PC-3 (cell line): ENCODE measurements around the gene GPR32. TPM values are rescaled to one million over a fixed set of nuclear protein-coding genes. Genes with fewer than 3 reads are reported as not detected.
A peak's percentile ranks its signal among the peaks of the same experiment; 100 is the strongest.
"Not testable (repeated sequence)": the region's sequence is repeated elsewhere in the genome, so short reads cannot be mapped to it uniquely, and the experiment has no call there.

Source experiments
- ATAC-seq: fragments of 200-7000 bp; cut with Tn5 transposase; 2 replicates; pipeline ENCODE4 v1.9.1; 2020; ENCODE audit warnings: mild to moderate bottlenecking, moderate library complexity
- Bru-seq: library from RNA; stranded (reverse); fragments of 400-500 nt; gene quantifications from one replicate; lab custom pipeline; 2021; lab: Mats Ljungman, UMichigan
- BruChase-seq, 2 experiments: library from RNA; stranded (reverse); fragments of 400-500 nt; gene quantifications; one replicate each; lab custom pipeline; 2021; lab: Mats Ljungman, UMichigan
- BruUV-seq: library from RNA; stranded (reverse); fragments of 400-500 nt; replicated peaks from 2 replicates; lab custom pipeline; 2021; lab: Mats Ljungman, UMichigan
- CTCF ChIA-PET: fragments of 300-600 bp; sonication (Branson Sonifier 250); formaldehyde crosslinking; loops from one replicate; lab custom pipeline; 2022; ENCODE audit warnings: antibody characterized with exemption; lab: Charles Lee
- POLR2A ChIA-PET: fragments of 300-600 bp; sonication (Branson Sonifier 250); formaldehyde crosslinking; loops from one replicate; lab custom pipeline; 2022; ENCODE audit warnings: antibody characterized with exemption; ENCODE audit not compliant: unreplicated experiment; lab: Charles Lee
- DNase-seq: peaks from one replicate; pipeline ENCODE4 v3.0.0-alpha.2; 2015
- H2AFZ ChIP-seq: fragments of 300-600 bp; sonication (generic); 2 replicates; pipeline ENCODE4 v1.6.0; 2016; ENCODE audit warnings: antibody characterized with exemption, low read length
- H3F3A ChIP-seq: fragments of 300-600 bp; sonication (generic); one replicate; pipeline ENCODE4 v1.6.0; 2017; ENCODE audit warnings: antibody characterized with exemption, low read length, control low read depth, mild to moderate bottlenecking; ENCODE audit not compliant: unreplicated experiment
- H3K27ac ChIP-seq: fragments of 300-600 bp; sonication (generic); 2 replicates; pipeline ENCODE4 v1.5.1; 2016; ENCODE audit warnings: mild to moderate bottlenecking, low read length
- H3K27me3 ChIP-seq: fragments of 300-600 bp; sonication (generic); 2 replicates; pipeline ENCODE4 v1.6.1; 2016; ENCODE audit warnings: low read length, mixed read lengths
- H3K36me3 ChIP-seq: fragments of 300-600 bp; sonication (generic); 2 replicates; pipeline ENCODE4 v1.6.1; 2016; ENCODE audit warnings: low read depth, mixed run types, low read length, mixed read lengths
- H3K4me1 ChIP-seq: fragments of 300-600 bp; sonication (generic); 2 replicates; pipeline ENCODE4 v1.5.1; 2016; ENCODE audit warnings: low read length; ENCODE audit not compliant: insufficient read depth
- H3K4me2 ChIP-seq: fragments of 300-600 bp; sonication (generic); 2 replicates; pipeline ENCODE4 v1.6.0; 2016; ENCODE audit warnings: low read length
- H3K4me3 ChIP-seq: fragments of 300-600 bp; sonication (generic); 2 replicates; pipeline ENCODE4 v1.5.1; 2016; ENCODE audit warnings: mild to moderate bottlenecking, low read length, mixed read lengths
- H3K79me2 ChIP-seq: fragments of 300-600 bp; sonication (generic); 2 replicates; pipeline ENCODE4 v1.6.1; 2017; ENCODE audit warnings: low read length, mixed read lengths
- H3K9ac ChIP-seq: fragments of 300-600 bp; sonication (generic); 2 replicates; pipeline ENCODE4 v1.6.0; 2016; ENCODE audit warnings: mild to moderate bottlenecking, low read length
- H3K9me2 ChIP-seq: fragments of 300-600 bp; sonication (generic); replicated peaks from 2 replicates; pipeline ENCODE4 v1.6.1; 2016; ENCODE audit warnings: mixed run types, low read length, mixed read lengths
- H3K9me3 ChIP-seq: fragments of 300-600 bp; sonication (generic); 2 replicates; pipeline ENCODE4 v1.6.1; 2016; ENCODE audit warnings: low read length, mixed read lengths
- H4K20me1 ChIP-seq: fragments of 300-600 bp; sonication (generic); 2 replicates; pipeline ENCODE4 v1.6.1; 2016; ENCODE audit warnings: low read length, mixed read lengths
- CTCF ChIP-seq: fragments of 300-600 bp; sonication (generic); conservative IDR thresholded peaks from 2 replicates; pipeline ENCODE4 v1.5.1; 2017; ENCODE audit warnings: antibody characterized with exemption, low read depth, mild to moderate bottlenecking, low read length
- EZH2 ChIP-seq: fragments of 300-600 bp; sonication (generic); IDR thresholded peaks from one replicate; pipeline ENCODE4 v1.6.1; 2017; ENCODE audit warnings: antibody characterized with exemption, mild to moderate bottlenecking, low read length; ENCODE audit not compliant: unreplicated experiment
- EZH2phosphoT487 ChIP-seq: fragments of 300-600 bp; sonication (generic); IDR thresholded peaks from 2 replicates; pipeline ENCODE4 v1.6.1; 2018; ENCODE audit warnings: mild to moderate bottlenecking, antibody characterized with exemption, low read length, borderline replicate concordance
- intact Hi-C: fragments of 100-400 bp; cut with micrococcal nuclease; formaldehyde crosslinking; loops from 2 replicates; pipeline ENCODE4 v1.9.0; 2023
- long read RNA-seq: library from polyadenylated mRNA; unstranded; transcript quantifications from one replicate; pipeline ENCODE4 v2.0.0, GENCODE V29; 2021; ENCODE audit not compliant: unreplicated experiment
- total RNA-seq: library from RNA; depleted of rRNA; stranded (reverse); fragments of >200 nt; gene quantifications from 2 replicates; pipeline ENCODE4 v1.2.3, GENCODE V29; 2014; rRNA removed

The GPR32 gene
- total RNA-seq (not detected in 2 replicates), Bru-seq, nascent RNA (not detected), BruChase-seq, experiment 1, labeled RNA remaining after a 6-hour chase (not detected), BruChase-seq, experiment 2, labeled RNA remaining after a 2-hour chase (not detected)
- long read RNA-seq = 0 reads

GRCh38 chr19:50770164-50770563 lies at the start of gene GPR32:
Gene GPR32, plus strand, starts transcription at chr19:50770464. Its CDS starts 137 bp downstream, at chr19:50770601.
- POLR2A ChIA-PET, H3F3A ChIP-seq, H3K27ac ChIP-seq, BruUV-seq, H3K9me3 ChIP-seq, ATAC-seq, H3K36me3 ChIP-seq, H2AFZ ChIP-seq, CTCF ChIA-PET, H3K79me2 ChIP-seq, H3K4me1 ChIP-seq, H3K4me3 ChIP-seq, DNase-seq, H3K4me2 ChIP-seq, H3K9me2 ChIP-seq, H3K9ac ChIP-seq, intact Hi-C loops, H4K20me1 ChIP-seq: not testable (repeated sequence)
- peaks cover 14% of the 10 kb centered on the region for H3K27me3 ChIP-seq

DNA sequence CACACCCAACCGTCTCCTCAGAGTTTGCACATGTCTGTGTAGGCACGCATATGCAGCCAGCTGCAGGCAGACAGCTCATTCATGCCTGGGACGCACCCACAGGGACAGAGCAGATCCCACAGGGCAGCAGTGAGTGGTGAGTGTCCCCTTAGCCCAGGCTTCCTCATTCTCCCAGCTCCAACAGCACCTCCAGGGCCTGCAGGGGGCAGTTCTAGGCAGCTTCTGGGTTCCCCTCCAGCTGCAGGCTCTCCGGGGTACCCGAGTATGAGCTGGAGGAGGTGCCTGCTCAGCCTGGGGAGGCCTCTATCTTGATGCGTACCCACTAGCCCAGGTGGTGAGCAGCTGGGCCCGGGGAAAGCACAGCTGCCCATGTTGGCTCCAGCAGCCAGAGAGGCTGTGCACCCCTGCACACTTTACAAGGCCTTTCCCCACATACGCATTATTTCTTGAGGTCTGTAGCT lies 49.3 kb upstream of the GPR32 start:
- POLR2A ChIA-PET = no interaction called here
- Histone ChIP-seq H3K27me3 (peaks cover 26% of the 10 kb centered on the region), H3K9me3 (no peaks in the 10 kb centered on the region), H3F3A (no peaks in the 10 kb centered on the region), H3K9me2 (no peaks in the 10 kb centered on the region), H2AFZ (no peak overlapping the region), H4K20me1 (no peaks in the 10 kb centered on the region), H3K4me2 (no peak overlapping the region), H3K36me3 (no peaks in the 10 kb centered on the region), H3K79me2 (peaks cover 8% of the 10 kb centered on the region), H3K4me1 (peaks cover 11% of the 10 kb centered on the region), H3K4me3 (no peak overlapping the region), H3K9ac (no peak overlapping the region), H3K27ac (no peak overlapping the region)
- intact Hi-C loops = no loop called here
- ATAC-seq = no peak
- BruUV-seq = no TSS peak
- CTCF ChIA-PET = no interaction called here
- TF ChIP-seq EZH2 (no peak), EZH2phosphoT487 (no peak), CTCF (no peak)
- peak; percentile 48 for DNase-seq

- TF ChIP-seq EZH2 (no peak), EZH2phosphoT487 (no peak)
- Histone ChIP-seq H3K27me3 (peaks cover 22% of the 10 kb centered on the region), H3K36me3 (no peaks in the 10 kb centered on the region), H3K27ac (no peak overlapping the region), H2AFZ (no peak overlapping the region), H3K9ac (no peak overlapping the region), H3K4me3 (no peak overlapping the region), H3K4me2 (no peak overlapping the region), H3K79me2 (peaks cover 11% of the 10 kb centered on the region), H3K4me1 (peaks cover 13% of the 10 kb centered on the region), H3F3A (no peaks in the 10 kb centered on the region), H3K9me2 (no peaks in the 10 kb centered on the region), H3K9me3 (no peaks in the 10 kb centered on the region), H4K20me1 (no peaks in the 10 kb centered on the region)
- ChIA-PET POLR2A (interaction anchor here (0.6 kb wide), 1 partner anchor 71 kb away, joined by 6 read pairs; no protein-coding TSS in a partner anchor), CTCF (no interaction called here)
- DNase-seq (no peak), ATAC-seq (no peak)
- intact Hi-C loops = no loop called here
- BruUV-seq = no TSS peak
These were observed 48.7 kb upstream of the GPR32 start for GRCh38 chr19:50721441-50722137.
